Measurements from ENCODE around the gene SPC24.
"Not testable (repeated sequence)": the region's sequence is repeated elsewhere in the genome, so short reads cannot be mapped to it uniquely, and the experiment has no call there.

The SPC24 gene

GRCh38 chr19:11180346-11180745 is 24.8 kb upstream of the SPC24 start:
- no peak overlapping the region for H3K27ac ChIP-seq (replicated peaks)
- H3K4me3 ChIP-seq (replicated peaks; ENCODE audit: insufficient read depth, low read length): no peak overlapping the region
- no peak for DNase-seq (ENCODE audit: low read depth in 1 of 2, low spot score in 1 of 2)
- TF ChIP-seq POLR2AphosphoS5 (IDR thresholded peaks at IDR 0.05; ENCODE audit: low read depth) (no peak), SPI1 (IDR thresholded peaks at IDR 0.05; ENCODE audit: borderline replicate concordance, low read depth) (no peak), CTCF (IDR thresholded peaks at IDR 0.05; ENCODE audit: insufficient read depth, low read length) (no peak), GABPA (IDR thresholded peaks at IDR 0.05; ENCODE audit: low read depth) (no peak)
- TF ChIP-seq, protein P1, sequence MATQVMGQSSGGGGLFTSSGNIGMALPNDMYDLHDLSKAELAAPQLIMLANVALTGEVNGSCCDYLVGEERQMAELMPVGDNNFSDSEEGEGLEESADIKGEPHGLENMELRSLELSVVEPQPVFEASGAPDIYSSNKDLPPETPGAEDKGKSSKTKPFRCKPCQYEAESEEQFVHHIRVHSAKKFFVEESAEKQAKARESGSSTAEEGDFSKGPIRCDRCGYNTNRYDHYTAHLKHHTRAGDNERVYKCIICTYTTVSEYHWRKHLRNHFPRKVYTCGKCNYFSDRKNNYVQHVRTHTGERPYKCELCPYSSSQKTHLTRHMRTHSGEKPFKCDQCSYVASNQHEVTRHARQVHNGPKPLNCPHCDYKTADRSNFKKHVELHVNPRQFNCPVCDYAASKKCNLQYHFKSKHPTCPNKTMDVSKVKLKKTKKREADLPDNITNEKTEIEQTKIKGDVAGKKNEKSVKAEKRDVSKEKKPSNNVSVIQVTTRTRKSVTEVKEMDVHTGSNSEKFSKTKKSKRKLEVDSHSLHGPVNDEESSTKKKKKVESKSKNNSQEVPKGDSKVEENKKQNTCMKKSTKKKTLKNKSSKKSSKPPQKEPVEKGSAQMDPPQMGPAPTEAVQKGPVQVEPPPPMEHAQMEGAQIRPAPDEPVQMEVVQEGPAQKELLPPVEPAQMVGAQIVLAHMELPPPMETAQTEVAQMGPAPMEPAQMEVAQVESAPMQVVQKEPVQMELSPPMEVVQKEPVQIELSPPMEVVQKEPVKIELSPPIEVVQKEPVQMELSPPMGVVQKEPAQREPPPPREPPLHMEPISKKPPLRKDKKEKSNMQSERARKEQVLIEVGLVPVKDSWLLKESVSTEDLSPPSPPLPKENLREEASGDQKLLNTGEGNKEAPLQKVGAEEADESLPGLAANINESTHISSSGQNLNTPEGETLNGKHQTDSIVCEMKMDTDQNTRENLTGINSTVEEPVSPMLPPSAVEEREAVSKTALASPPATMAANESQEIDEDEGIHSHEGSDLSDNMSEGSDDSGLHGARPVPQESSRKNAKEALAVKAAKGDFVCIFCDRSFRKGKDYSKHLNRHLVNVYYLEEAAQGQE (IDR thresholded peaks at IDR 0.05; ENCODE audit: insufficient replicate concordance, low read depth): no peak
- H3K27me3 ChIP-seq (ENCODE audit: insufficient read depth, poor library complexity, severe bottlenecking): no peaks in the 10 kb centered on the region

DNA sequence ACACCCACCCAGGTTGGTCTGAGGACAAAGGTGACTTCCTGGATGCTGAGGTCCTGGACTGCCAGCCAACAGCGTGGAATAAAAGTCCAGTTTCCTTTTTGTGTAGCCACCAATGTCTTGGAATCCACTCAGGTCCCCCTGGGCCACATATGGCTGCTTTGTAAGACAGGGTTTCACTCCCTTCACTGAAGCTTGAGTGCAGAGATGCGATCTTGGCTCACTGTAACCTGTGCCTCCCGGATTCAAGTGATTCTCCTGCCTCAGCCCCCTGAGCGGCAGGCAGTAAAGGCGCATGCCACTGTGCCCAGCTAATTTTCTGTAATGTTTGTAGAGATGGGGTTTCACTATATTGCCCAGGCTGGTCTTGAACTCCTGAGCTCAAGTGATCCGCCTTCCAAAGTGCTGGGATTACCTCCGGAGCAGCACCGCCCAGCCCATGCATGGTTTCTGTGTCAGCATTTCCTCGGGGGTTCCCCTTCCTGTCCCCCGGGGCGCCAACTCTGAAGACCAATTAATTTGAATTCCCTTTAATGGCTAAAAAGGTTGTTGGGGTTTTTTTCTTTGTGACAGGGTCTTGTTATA is 24.2 kb upstream of the SPC24 start:
- no peaks in the 10 kb centered on the region for H3K27me3 ChIP-seq (ENCODE audit: insufficient read depth, poor library complexity, severe bottlenecking)
- TF ChIP-seq, protein P1 (IDR thresholded peaks at IDR 0.05; ENCODE audit: insufficient replicate concordance, low read depth): no peak
- TF ChIP-seq POLR2AphosphoS5 (IDR thresholded peaks at IDR 0.05; ENCODE audit: low read depth): no peak
- no peak for TF ChIP-seq SPI1 (IDR thresholded peaks at IDR 0.05; ENCODE audit: borderline replicate concordance, low read depth)
- TF ChIP-seq CTCF (IDR thresholded peaks at IDR 0.05; ENCODE audit: insufficient read depth, low read length): no peak
- no peak for TF ChIP-seq GABPA (IDR thresholded peaks at IDR 0.05; ENCODE audit: low read depth)
- DNase-seq (ENCODE audit: low read depth in 1 of 2, low spot score in 1 of 2): no peak
- no peak overlapping the region for H3K27ac ChIP-seq (replicated peaks)
- no peak overlapping the region for H3K4me3 ChIP-seq (replicated peaks; ENCODE audit: insufficient read depth, low read length)

DNA sequence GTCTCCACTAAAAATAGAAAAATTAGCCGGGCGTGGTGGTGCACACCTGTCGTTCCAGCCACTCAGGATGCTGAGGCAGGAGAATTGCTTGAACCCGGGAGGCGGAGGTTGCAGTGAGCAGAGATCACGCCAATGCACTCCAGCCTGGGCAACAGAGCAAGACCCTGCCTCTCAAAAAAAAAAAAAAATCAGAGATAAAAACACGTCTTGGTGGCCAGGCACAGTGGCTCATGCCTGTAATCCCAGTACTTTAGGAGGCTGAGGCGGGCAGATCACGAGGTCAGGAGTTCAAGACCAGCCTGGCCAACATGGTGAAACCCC is 23.5 kb upstream of the SPC24 start:
- H3K4me3 ChIP-seq (replicated peaks; ENCODE audit: insufficient read depth, low read length); DNase-seq (ENCODE audit: low read depth in 1 of 2, low spot score in 1 of 2): not testable (repeated sequence)

DNA sequence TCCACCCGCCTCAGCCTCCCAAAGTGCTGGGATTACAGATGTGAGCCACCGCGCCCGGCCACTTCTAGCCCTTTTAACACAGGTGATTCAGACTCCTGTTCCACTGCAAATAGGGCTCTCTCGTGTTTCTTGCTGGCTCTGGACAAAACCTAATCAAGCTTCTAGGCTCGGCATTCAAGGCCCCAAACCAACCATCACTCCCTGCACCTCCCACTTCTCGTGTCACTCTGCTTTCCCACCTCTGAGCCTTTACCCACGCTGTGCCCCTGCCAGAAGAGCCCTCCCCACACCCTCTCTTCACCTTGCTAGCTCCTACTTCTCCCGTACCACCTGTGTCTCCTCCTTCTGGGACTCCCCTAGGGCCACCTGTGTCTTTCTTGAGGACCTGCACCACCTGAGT is 22.0 kb upstream of the SPC24 start:
- H3K27ac ChIP-seq (replicated peaks): no peak overlapping the region
- no peaks in the 10 kb centered on the region for H3K27me3 ChIP-seq (ENCODE audit: insufficient read depth, poor library complexity, severe bottlenecking)
- no peak overlapping the region for H3K4me3 ChIP-seq (replicated peaks; ENCODE audit: insufficient read depth, low read length)
- DNase-seq (ENCODE audit: low read depth in 1 of 2, low spot score in 1 of 2): no peak
- TF ChIP-seq GABPA (IDR thresholded peaks at IDR 0.05; ENCODE audit: low read depth): no peak
- no peak for TF ChIP-seq CTCF (IDR thresholded peaks at IDR 0.05; ENCODE audit: insufficient read depth, low read length)
- no peak for TF ChIP-seq SPI1 (IDR thresholded peaks at IDR 0.05; ENCODE audit: borderline replicate concordance, low read depth)
- TF ChIP-seq, protein P1 (IDR thresholded peaks at IDR 0.05; ENCODE audit: insufficient replicate concordance, low read depth): no peak
- TF ChIP-seq POLR2AphosphoS5 (IDR thresholded peaks at IDR 0.05; ENCODE audit: low read depth): no peak

More for the DNA sequence above, 23.5 kb upstream of the SPC24 start:
- H3K27me3 ChIP-seq (ENCODE audit: insufficient read depth, poor library complexity, severe bottlenecking); H3K27ac ChIP-seq (replicated peaks): not testable (repeated sequence)

Measured in HL-60 (cell line).